ENCODE results near the gene MAP2K5. TPM values are rescaled to one million over a fixed set of nuclear protein-coding genes. Genes with fewer than 3 reads are reported as not detected.

Gene MAP2K5
- total and polyA plus RNA-seq, 4 donors = 3.8 to 6.4 (median 5.6) TPM

DNA sequence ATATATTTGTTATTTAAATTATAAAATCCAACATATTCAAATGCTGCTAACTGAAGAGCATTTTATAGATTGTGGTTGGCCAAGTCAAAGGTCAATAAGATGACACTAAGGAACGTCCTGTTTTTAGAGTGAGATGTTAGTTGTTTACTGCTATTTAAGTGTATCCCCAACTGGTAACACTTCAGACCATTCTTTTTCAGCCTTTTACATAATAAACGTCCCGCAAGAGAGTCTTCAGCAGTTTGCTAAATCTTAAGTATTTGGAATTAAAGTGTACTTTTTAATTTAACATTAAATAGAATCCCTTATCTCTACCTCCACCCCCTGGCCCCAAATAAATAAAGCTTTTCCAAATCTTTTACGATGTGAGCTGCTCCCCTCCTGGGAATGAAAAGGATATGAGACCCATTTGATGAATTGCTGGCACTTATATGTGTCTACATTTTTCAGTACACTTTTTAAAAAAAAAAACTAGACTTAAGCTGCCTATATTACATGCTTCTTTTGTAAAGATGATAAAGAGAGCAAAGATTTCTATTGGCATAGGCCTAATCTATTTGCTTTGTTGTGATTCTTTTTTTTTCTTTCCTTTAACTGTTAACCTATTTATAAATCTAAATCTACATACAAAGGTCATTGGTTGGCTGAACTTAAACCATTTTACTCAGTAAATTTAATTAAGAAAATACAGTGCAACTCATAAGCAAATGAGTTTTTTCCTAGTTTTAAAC lies 181.0 kb downstream of the MAP2K5 start:
- Histone ChIP-seq H3K4me1 (ENCODE audit: control insufficient read depth in 4 of 4, insufficient read depth in 4 of 4, low read length in 3 of 4) (no peaks in the 10 kb centered on the region), H3K9me3 (ENCODE audit: control insufficient read depth in 4 of 4, low read length in 3 of 4) (no peaks in the 10 kb centered on the region), H3K4me3 (ENCODE audit: low read depth in 1 of 3, low read length in 3 of 3) (no peak overlapping the region), H3K27ac (ENCODE audit: low read depth in 1 of 2, low read length in 2 of 2) (no peak overlapping the region), H3K9ac (ENCODE audit: low read depth in 1 of 2, low read length in 2 of 2) (no peak overlapping the region), H3K36me3 (ENCODE audit: control insufficient read depth in 4 of 4, insufficient read depth in 3 of 4, low read depth in 1 of 4, low read length in 3 of 4) (no peaks in the 10 kb centered on the region), H3K27me3 (ENCODE audit: control insufficient read depth in 4 of 4, insufficient read depth in 4 of 4, low read length in 3 of 4) (no peaks in the 10 kb centered on the region)
- TF ChIP-seq YY1 (IDR thresholded peaks at IDR 0.05) = no peak
- no peak for TF ChIP-seq GABPA (IDR thresholded peaks at IDR 0.05 in 1 of 2, conservative IDR thresholded peaks at IDR 0.05 in 1 of 2)
- no peak for TF ChIP-seq FOXA1 (IDR thresholded peaks at IDR 0.05)
- no peak for TF ChIP-seq ATF3 (IDR thresholded peaks at IDR 0.05)
- TF ChIP-seq EGR1 (IDR thresholded peaks at IDR 0.05; ENCODE audit: low read depth in 2 of 2) = no peak
- TF ChIP-seq RAD21 (IDR thresholded peaks at IDR 0.05) = no peak
- DNase-seq (ENCODE audit: low spot score) = no peak
- 83% methylated on average over 4 of the region's 4 CpGs for WGBS

DNA sequence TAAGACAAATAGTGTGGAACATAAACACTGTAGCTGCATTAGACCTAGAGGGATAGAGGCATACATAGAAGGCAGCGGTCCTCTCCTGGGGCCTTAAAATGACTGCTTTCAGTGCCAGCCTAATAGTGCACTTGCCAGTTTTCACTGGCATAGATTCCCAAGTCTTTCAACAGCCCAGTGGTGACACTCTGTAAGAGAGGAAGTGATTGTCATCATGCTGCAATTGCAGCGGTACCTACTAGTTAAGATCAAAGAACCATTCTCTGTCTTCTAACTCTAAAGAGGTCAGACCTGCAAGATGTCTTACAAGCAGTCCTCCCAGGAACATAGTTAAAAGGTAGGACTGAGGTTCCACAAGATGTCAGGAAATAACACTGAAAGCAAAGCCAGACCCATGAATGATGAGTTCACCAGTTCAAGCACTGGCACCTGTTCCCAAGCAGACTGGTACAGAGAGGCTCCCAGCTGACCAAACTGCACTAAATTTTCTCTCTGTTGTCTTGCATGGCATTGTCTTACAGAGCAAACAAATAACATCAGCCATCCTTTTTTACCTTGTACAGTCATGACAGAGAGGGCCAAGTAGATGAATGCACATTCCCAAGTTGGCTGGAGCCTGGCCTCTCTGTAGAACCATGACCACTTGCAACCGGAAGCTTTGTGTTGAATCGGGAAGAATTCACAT lies 182.3 kb downstream of the MAP2K5 start:
- H3K27ac ChIP-seq (ENCODE audit: low read depth in 1 of 2, low read length in 2 of 2) = no peak overlapping the region
- no peak overlapping the region for H3K9ac ChIP-seq (ENCODE audit: low read depth in 1 of 2, low read length in 2 of 2)
- TF ChIP-seq FOXA2 (IDR thresholded peaks at IDR 0.05) (no peak), ATF3 (IDR thresholded peaks at IDR 0.05) (no peak), HNF4A (conservative IDR thresholded peaks at IDR 0.05) (no peak), EGR1 (IDR thresholded peaks at IDR 0.05; ENCODE audit: low read depth in 2 of 2) (no peak), FOXA1 (IDR thresholded peaks at IDR 0.05) (no peak), TAF1 (conservative IDR thresholded peaks at IDR 0.05) (no peak), NR2F2 (IDR thresholded peaks at IDR 0.05) (no peak), GABPA (IDR thresholded peaks at IDR 0.05 in 1 of 2, conservative IDR thresholded peaks at IDR 0.05 in 1 of 2) (no peak), YY1 (IDR thresholded peaks at IDR 0.05) (no peak), MAX (IDR thresholded peaks at IDR 0.05) (no peak), HNF4G (IDR thresholded peaks at IDR 0.05) (no peak)
- TF ChIP-seq, protein P1, sequence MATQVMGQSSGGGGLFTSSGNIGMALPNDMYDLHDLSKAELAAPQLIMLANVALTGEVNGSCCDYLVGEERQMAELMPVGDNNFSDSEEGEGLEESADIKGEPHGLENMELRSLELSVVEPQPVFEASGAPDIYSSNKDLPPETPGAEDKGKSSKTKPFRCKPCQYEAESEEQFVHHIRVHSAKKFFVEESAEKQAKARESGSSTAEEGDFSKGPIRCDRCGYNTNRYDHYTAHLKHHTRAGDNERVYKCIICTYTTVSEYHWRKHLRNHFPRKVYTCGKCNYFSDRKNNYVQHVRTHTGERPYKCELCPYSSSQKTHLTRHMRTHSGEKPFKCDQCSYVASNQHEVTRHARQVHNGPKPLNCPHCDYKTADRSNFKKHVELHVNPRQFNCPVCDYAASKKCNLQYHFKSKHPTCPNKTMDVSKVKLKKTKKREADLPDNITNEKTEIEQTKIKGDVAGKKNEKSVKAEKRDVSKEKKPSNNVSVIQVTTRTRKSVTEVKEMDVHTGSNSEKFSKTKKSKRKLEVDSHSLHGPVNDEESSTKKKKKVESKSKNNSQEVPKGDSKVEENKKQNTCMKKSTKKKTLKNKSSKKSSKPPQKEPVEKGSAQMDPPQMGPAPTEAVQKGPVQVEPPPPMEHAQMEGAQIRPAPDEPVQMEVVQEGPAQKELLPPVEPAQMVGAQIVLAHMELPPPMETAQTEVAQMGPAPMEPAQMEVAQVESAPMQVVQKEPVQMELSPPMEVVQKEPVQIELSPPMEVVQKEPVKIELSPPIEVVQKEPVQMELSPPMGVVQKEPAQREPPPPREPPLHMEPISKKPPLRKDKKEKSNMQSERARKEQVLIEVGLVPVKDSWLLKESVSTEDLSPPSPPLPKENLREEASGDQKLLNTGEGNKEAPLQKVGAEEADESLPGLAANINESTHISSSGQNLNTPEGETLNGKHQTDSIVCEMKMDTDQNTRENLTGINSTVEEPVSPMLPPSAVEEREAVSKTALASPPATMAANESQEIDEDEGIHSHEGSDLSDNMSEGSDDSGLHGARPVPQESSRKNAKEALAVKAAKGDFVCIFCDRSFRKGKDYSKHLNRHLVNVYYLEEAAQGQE (IDR thresholded peaks at IDR 0.05) = no peak
- TF ChIP-seq, protein P2, sequence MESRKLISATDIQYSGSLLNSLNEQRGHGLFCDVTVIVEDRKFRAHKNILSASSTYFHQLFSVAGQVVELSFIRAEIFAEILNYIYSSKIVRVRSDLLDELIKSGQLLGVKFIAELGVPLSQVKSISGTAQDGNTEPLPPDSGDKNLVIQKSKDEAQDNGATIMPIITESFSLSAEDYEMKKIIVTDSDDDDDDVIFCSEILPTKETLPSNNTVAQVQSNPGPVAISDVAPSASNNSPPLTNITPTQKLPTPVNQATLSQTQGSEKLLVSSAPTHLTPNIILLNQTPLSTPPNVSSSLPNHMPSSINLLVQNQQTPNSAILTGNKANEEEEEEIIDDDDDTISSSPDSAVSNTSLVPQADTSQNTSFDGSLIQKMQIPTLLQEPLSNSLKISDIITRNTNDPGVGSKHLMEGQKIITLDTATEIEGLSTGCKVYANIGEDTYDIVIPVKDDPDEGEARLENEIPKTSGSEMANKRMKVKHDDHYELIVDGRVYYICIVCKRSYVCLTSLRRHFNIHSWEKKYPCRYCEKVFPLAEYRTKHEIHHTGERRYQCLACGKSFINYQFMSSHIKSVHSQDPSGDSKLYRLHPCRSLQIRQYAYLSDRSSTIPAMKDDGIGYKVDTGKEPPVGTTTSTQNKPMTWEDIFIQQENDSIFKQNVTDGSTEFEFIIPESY (IDR thresholded peaks at IDR 0.05) = no peak
- TF ChIP-seq, protein P3, sequence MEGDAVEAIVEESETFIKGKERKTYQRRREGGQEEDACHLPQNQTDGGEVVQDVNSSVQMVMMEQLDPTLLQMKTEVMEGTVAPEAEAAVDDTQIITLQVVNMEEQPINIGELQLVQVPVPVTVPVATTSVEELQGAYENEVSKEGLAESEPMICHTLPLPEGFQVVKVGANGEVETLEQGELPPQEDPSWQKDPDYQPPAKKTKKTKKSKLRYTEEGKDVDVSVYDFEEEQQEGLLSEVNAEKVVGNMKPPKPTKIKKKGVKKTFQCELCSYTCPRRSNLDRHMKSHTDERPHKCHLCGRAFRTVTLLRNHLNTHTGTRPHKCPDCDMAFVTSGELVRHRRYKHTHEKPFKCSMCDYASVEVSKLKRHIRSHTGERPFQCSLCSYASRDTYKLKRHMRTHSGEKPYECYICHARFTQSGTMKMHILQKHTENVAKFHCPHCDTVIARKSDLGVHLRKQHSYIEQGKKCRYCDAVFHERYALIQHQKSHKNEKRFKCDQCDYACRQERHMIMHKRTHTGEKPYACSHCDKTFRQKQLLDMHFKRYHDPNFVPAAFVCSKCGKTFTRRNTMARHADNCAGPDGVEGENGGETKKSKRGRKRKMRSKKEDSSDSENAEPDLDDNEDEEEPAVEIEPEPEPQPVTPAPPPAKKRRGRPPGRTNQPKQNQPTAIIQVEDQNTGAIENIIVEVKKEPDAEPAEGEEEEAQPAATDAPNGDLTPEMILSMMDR (IDR thresholded peaks at IDR 0.05; ENCODE audit: low read depth, low read length, missing input control) = no peak
- no peaks in the 10 kb centered on the region for H3K36me3 ChIP-seq (ENCODE audit: control insufficient read depth in 4 of 4, insufficient read depth in 3 of 4, low read depth in 1 of 4, low read length in 3 of 4)
- no peaks in the 10 kb centered on the region for H3K4me1 ChIP-seq (ENCODE audit: control insufficient read depth in 4 of 4, insufficient read depth in 4 of 4, low read length in 3 of 4)
- no peaks in the 10 kb centered on the region for H3K9me3 ChIP-seq (ENCODE audit: control insufficient read depth in 4 of 4, low read length in 3 of 4)
- H3K27me3 ChIP-seq (ENCODE audit: control insufficient read depth in 4 of 4, insufficient read depth in 4 of 4, low read length in 3 of 4) = no peaks in the 10 kb centered on the region
- WGBS = 98% methylated on average over 4 of the region's 4 CpGs
- DNase-seq (ENCODE audit: low spot score) = no peak
- no peak overlapping the region for H3K4me3 ChIP-seq (ENCODE audit: low read depth in 1 of 3, low read length in 3 of 3)

Data from liver (tissue), 9 donors.